H9 (cell line): ENCODE measurements around the gene CTNNA1. TPM values are rescaled to one million over a fixed set of nuclear protein-coding genes. Genes with fewer than 3 reads are reported as not detected.

ENCODE experiments used
- DNase-seq: peaks from one replicate; pipeline ENCODE4 v3.0.0-alpha.2; 2017
- H2AFZ ChIP-seq: one replicate; pipeline ENCODE4 v1.6.1; 2013; ENCODE audit warnings: mild to moderate bottlenecking, low read length, control low read depth, moderate library complexity
- H2AK5ac ChIP-seq: 2 replicates; pipeline ENCODE4 v1.6.1; 2013; ENCODE audit warnings: low read length, control low read depth, mixed read lengths; ENCODE audit not compliant: insufficient read length
- H2BK120ac ChIP-seq: one replicate; pipeline ENCODE4 v1.6.1; 2013; ENCODE audit warnings: low read depth, mild to moderate bottlenecking, low read length, control low read depth, inconsistent platforms; ENCODE audit not compliant: poor library complexity, severe bottlenecking
- H2BK12ac ChIP-seq: 2 replicates; pipeline ENCODE4 v1.6.1; 2013; ENCODE audit warnings: low read length, control low read depth, mixed read lengths, low read depth; ENCODE audit not compliant: insufficient read length
- H2BK15ac ChIP-seq: 2 replicates; pipeline ENCODE4 v1.6.1; 2013; ENCODE audit warnings: low read depth, low read length, control low read depth
- H2BK20ac ChIP-seq: one replicate; pipeline ENCODE4 v1.6.1; 2013; ENCODE audit warnings: low read depth, mild to moderate bottlenecking, low read length, control low read depth, inconsistent platforms; ENCODE audit not compliant: poor library complexity, severe bottlenecking
- H2BK5ac ChIP-seq: 2 replicates; pipeline ENCODE4 v1.6.1; 2013; ENCODE audit warnings: low read length, control low read depth, mixed read lengths; ENCODE audit not compliant: insufficient read length
- H3K14ac ChIP-seq: 2 replicates; pipeline ENCODE4 v1.6.1; 2013; ENCODE audit warnings: low read length, control low read depth; ENCODE audit not compliant: insufficient read depth
- H3K18ac ChIP-seq: 2 replicates; pipeline ENCODE4 v1.6.1; 2013; ENCODE audit warnings: low read depth, mild to moderate bottlenecking, mixed read lengths, low read length, control low read depth; ENCODE audit not compliant: insufficient read length
- H3K23ac ChIP-seq: 2 replicates; pipeline ENCODE4 v1.6.1; 2013; ENCODE audit warnings: low read length, control low read depth, mixed read lengths, low read depth; ENCODE audit not compliant: insufficient read length
- H3K23me2 ChIP-seq: 2 replicates; pipeline ENCODE4 v1.6.1; 2013; ENCODE audit warnings: low read depth, mild to moderate bottlenecking, mixed read lengths, low read length, control low read depth; ENCODE audit not compliant: insufficient read length, poor library complexity, severe bottlenecking
- H3K27ac ChIP-seq: 2 replicates; pipeline ENCODE4 v1.5.1; 2013; ENCODE audit warnings: low read length, control low read depth, mixed read lengths, low read depth; ENCODE audit not compliant: insufficient read length
- H3K27me3 ChIP-seq: 2 replicates; pipeline ENCODE4 v1.6.1; 2013; ENCODE audit warnings: low read length, control low read depth, inconsistent platforms; ENCODE audit not compliant: insufficient read depth
- H3K4ac ChIP-seq: 2 replicates; pipeline ENCODE4 v1.6.1; 2013; ENCODE audit warnings: low read depth, mild to moderate bottlenecking, control low read depth, inconsistent platforms, low read length, moderate library complexity
- H3K4me1 ChIP-seq: 2 replicates; pipeline ENCODE4 v1.6.1; 2013; ENCODE audit warnings: low read length, control low read depth, inconsistent platforms; ENCODE audit not compliant: insufficient read depth
- H3K4me2 ChIP-seq: 2 replicates; pipeline ENCODE4 v1.6.1; 2013; ENCODE audit warnings: low read length, control low read depth, mixed read lengths; ENCODE audit not compliant: insufficient read length, insufficient read depth
- H3K56ac ChIP-seq: 2 replicates; pipeline ENCODE4 v1.6.1; 2013; ENCODE audit warnings: low read depth, mild to moderate bottlenecking, mixed read lengths, low read length, control low read depth; ENCODE audit not compliant: insufficient read length
- H3K79me1 ChIP-seq: 2 replicates; pipeline ENCODE4 v1.6.1; 2013; ENCODE audit warnings: low read depth, mild to moderate bottlenecking, moderate library complexity, low read length, control low read depth, inconsistent platforms; ENCODE audit not compliant: insufficient read depth, poor library complexity, severe bottlenecking
- H3K79me2 ChIP-seq: 2 replicates; pipeline ENCODE4 v1.6.1; 2013; ENCODE audit warnings: low read length, control low read depth, inconsistent platforms; ENCODE audit not compliant: insufficient read depth
- H3K9ac ChIP-seq: 2 replicates; pipeline ENCODE4 v1.6.1; 2013; ENCODE audit warnings: low read length, control low read depth, mixed read lengths; ENCODE audit not compliant: insufficient read length; ENCODE audit errors: extremely low read depth
- H3K9me3 ChIP-seq: one replicate; pipeline ENCODE4 v1.6.1; 2013; ENCODE audit warnings: low read depth, low read length, inconsistent platforms; ENCODE audit not compliant: control insufficient read depth
- H3T11ph ChIP-seq: one replicate; pipeline ENCODE4 v1.6.1; 2013; ENCODE audit warnings: mild to moderate bottlenecking, low read length, control low read depth, inconsistent platforms
- H4K20me1 ChIP-seq: one replicate; pipeline ENCODE4 v1.6.1; 2013; ENCODE audit not compliant: control insufficient read depth, insufficient read length, insufficient read depth
- H4K5ac ChIP-seq: 2 replicates; pipeline ENCODE4 v1.6.1; 2013; ENCODE audit warnings: low read depth, mild to moderate bottlenecking, mixed read lengths, low read length, control low read depth; ENCODE audit not compliant: insufficient read length
- H4K8ac ChIP-seq: replicated peaks from 2 replicates; pipeline ENCODE4 v1.6.1; 2013; ENCODE audit warnings: low read length, control low read depth, mixed read lengths, low read depth; ENCODE audit not compliant: insufficient read length
- H4K91ac ChIP-seq: 2 replicates; pipeline ENCODE4 v1.6.1; 2013; ENCODE audit warnings: low read depth, mild to moderate bottlenecking, moderate library complexity, mixed read lengths, low read length, control low read depth; ENCODE audit not compliant: insufficient read length
- H3K27ac Mint-ChIP-seq, 3 experiments: 2 replicates in 2 of 3; 3 replicates in 1 of 3; pipeline ENCODE4 v1.8.0; 2020 to 2021; ENCODE audit warnings: mixed read lengths in 3 of 3, mild to moderate bottlenecking in 1 of 3, moderate library complexity in 1 of 3
- H3K27me3 Mint-ChIP-seq: 2 replicates; pipeline ENCODE4 v1.8.0; 2021; ENCODE audit warnings: low read depth, mild to moderate bottlenecking, moderate library complexity, mixed read lengths
- H3K36me3 Mint-ChIP-seq, 3 experiments: 2 replicates in 2 of 3; 3 replicates in 1 of 3; pipeline ENCODE4 v1.8.0; 2020 to 2021; ENCODE audit warnings: low read depth in 3 of 3, mixed read lengths in 3 of 3; ENCODE audit not compliant: insufficient read depth in 1 of 3
- H3K4me1 Mint-ChIP-seq, 2 experiments: 2 replicates each; pipeline ENCODE4 v1.8.0; 2020; ENCODE audit warnings: mixed read lengths in 2 of 2
- H3K4me3 Mint-ChIP-seq, 2 experiments: 2 replicates in 1 of 2; 3 replicates in 1 of 2; pipeline ENCODE4 v1.8.0; 2020 to 2021; ENCODE audit warnings: mild to moderate bottlenecking in 2 of 2, mixed read lengths in 2 of 2, moderate library complexity in 1 of 2
- H3K9me3 Mint-ChIP-seq, 2 experiments: 2 replicates in 1 of 2; 3 replicates in 1 of 2; pipeline ENCODE4 v1.8.0; 2020; ENCODE audit warnings: mild to moderate bottlenecking in 2 of 2, mixed read lengths in 2 of 2, moderate library complexity in 1 of 2
- WGBS: extraction: QIAGEN DNeasy Blood & Tissue Kit; methylation state at CpG from one replicate; pipeline ENCODE4 v1.1.7; 2013; ENCODE audit warnings: missing lambda C conversion rate, low lambda C conversion rate, mixed read lengths; ENCODE audit not compliant: insufficient read length; ENCODE audit errors: extremely low coverage; 5-methylcytosine and 5-hydroxymethylcytosine counted together
- total RNA-seq: library from RNA; stranded (reverse); gene quantifications from 2 replicates; pipeline ENCODE4 v1.2.1, GENCODE V29; 2021
- TF ChIP-seq, protein P1 (sequence below): fragments of 200-600 bp; sonication (generic); conservative IDR thresholded peaks from 3 replicates; pipeline ENCODE4 v1.8.0; 2021; ENCODE audit warnings: antibody characterized with exemption, mild to moderate bottlenecking

CTNNA1 gene
- total RNA-seq, 1 experiment from 2014 or later = 354 TPM

DNA sequence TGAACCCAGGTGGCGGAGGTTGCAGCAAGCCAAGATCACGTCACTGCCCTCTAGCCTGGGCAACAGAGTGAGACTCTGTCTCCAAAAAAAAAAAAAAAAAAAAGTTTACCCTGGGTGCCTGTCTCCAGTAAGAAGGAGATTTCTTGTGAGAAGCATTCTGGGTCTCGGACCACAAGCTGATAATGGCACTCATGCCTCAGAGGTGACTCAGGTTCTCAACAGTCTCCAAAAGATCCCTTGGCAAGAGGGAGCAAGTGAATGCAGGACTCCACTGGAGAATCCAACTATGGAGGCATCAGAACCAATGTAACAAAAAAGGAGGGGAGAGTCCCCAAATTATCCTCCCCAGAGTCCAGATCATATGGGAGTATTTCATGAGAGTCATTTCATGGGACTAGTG, 227.9 kb downstream of the CTNNA1 start:
- no peaks in the 10 kb centered on the region for H3K36me3 Mint-ChIP-seq

More for the DNA sequence above, 227.9 kb downstream of the CTNNA1 start:
- H3K14ac ChIP-seq = no peak overlapping the region
- no peak overlapping the region for H2BK5ac ChIP-seq
- H3K4ac ChIP-seq = no peak overlapping the region
- no peak overlapping the region for H3K18ac ChIP-seq
- H3K27me3 ChIP-seq = no peaks in the 10 kb centered on the region
- H3K4me1 Mint-ChIP-seq = peaks cover 16 to 21% of the 10 kb centered on the region in 2 experiments
- no peak overlapping the region for H2BK15ac ChIP-seq
- no peaks in the 10 kb centered on the region for H3K79me2 ChIP-seq
- H3K23me2 ChIP-seq = no peaks in the 10 kb centered on the region
- H2BK120ac ChIP-seq = no peak overlapping the region
- WGBS = no CpG with 5 or more reads among the region's 3 CpGs
- H4K8ac ChIP-seq = no peak overlapping the region
- H3T11ph ChIP-seq = no peak overlapping the region
- peaks cover 4% of the 10 kb centered on the region; the same call in 1 of the 2 replicates for H3K4me1 ChIP-seq
- H3K27me3 Mint-ChIP-seq = no peaks in the 10 kb centered on the region
- no peaks in the 10 kb centered on the region for H3K79me1 ChIP-seq
- no peak overlapping the region for H2AK5ac ChIP-seq
- H3K27ac Mint-ChIP-seq = no peak overlapping the region; a peak in 1 of 7 replicates
- no peaks in the 10 kb centered on the region for H3K9me3 ChIP-seq
- peak; percentile 3 for DNase-seq
- no peak overlapping the region for H3K4me3 Mint-ChIP-seq
- H3K27ac ChIP-seq = no peak overlapping the region
- H3K4me2 ChIP-seq = no peak overlapping the region
- H4K91ac ChIP-seq = no peak overlapping the region
- no peaks in the 10 kb centered on the region for H4K20me1 ChIP-seq
- H2AFZ ChIP-seq = no peak overlapping the region
- TF ChIP-seq, protein P1, sequence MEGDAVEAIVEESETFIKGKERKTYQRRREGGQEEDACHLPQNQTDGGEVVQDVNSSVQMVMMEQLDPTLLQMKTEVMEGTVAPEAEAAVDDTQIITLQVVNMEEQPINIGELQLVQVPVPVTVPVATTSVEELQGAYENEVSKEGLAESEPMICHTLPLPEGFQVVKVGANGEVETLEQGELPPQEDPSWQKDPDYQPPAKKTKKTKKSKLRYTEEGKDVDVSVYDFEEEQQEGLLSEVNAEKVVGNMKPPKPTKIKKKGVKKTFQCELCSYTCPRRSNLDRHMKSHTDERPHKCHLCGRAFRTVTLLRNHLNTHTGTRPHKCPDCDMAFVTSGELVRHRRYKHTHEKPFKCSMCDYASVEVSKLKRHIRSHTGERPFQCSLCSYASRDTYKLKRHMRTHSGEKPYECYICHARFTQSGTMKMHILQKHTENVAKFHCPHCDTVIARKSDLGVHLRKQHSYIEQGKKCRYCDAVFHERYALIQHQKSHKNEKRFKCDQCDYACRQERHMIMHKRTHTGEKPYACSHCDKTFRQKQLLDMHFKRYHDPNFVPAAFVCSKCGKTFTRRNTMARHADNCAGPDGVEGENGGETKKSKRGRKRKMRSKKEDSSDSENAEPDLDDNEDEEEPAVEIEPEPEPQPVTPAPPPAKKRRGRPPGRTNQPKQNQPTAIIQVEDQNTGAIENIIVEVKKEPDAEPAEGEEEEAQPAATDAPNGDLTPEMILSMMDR = no peak
- no peak overlapping the region for H2BK20ac ChIP-seq
- no peak overlapping the region for H4K5ac ChIP-seq
- H3K56ac ChIP-seq = no peak overlapping the region
- no peak overlapping the region for H3K23ac ChIP-seq
- no peaks in the 10 kb centered on the region for H3K9me3 Mint-ChIP-seq
- no peak overlapping the region for H3K9ac ChIP-seq
- H2BK12ac ChIP-seq = no peak overlapping the region
